A549 (cell line): ENCODE results near the gene HS6ST1. TPM values are rescaled to one million over a fixed set of nuclear protein-coding genes. Genes with fewer than 3 reads are reported as not detected.

Experiments
- ATAC-seq, 2 experiments: fragments of 200-7000 bp in 1 of 2; fragments of >200 bp in 1 of 2; cut with Nextera tagmentation in 1 of 2; cut with Tn5 transposase in 1 of 2; 3 replicates each; pipeline versions ENCODE4 v1.8.0 to v1.9.1; 2018 to 2020; ENCODE audit warnings: mild to moderate bottlenecking in 1 of 2, moderate library complexity in 1 of 2
- CTCF ChIA-PET: fragments of 300-600 bp; sonication (Branson Sonifier 250); formaldehyde crosslinking; extraction: SDS; loops from one replicate; lab custom pipeline; 2021; ENCODE audit warnings: antibody characterized with exemption, inconsistent platforms; lab: Yijun Ruan, JAX
- POLR2A ChIA-PET: fragments of 350-600 bp; formaldehyde crosslinking; extraction: SDS; loops from one replicate; lab custom pipeline; 2021; ENCODE audit warnings: antibody characterized with exemption, inconsistent platforms; lab: Yijun Ruan, JAX
- DNase-seq, 2 experiments: peaks; one replicate each; pipeline versions ENCODE4 v3.0.0 to v3.0.0-alpha.2; 2011 to 2016; ENCODE audit warnings: low read depth in 1 of 2, low spot score in 1 of 2
- FAIRE-seq: peaks from 2 replicates; lab custom pipeline; 2011; peaks lifted over from hg19 to GRCh38; lab: Jason Lieb, UNC
- H3K27ac ChIP-seq, 2 experiments: fragments of >200 bp; sonication (Bioruptor Twin); formaldehyde crosslinking; 3 replicates each; pipeline ENCODE4 v1.5.1; 2016 to 2017
- H3K4me1 ChIP-seq: fragments of >200 bp; sonication (Bioruptor Twin); formaldehyde crosslinking; 3 replicates; pipeline ENCODE4 v1.6.1; 2016
- H3K4me2 ChIP-seq: fragments of >200 bp; sonication (Bioruptor Twin); formaldehyde crosslinking; 3 replicates; pipeline ENCODE4 v1.6.1; 2016
- H3K4me3 ChIP-seq: fragments of >200 bp; sonication (Bioruptor Twin); formaldehyde crosslinking; 3 replicates; pipeline ENCODE4 v1.5.1; 2016
- H3K9me3 ChIP-seq: fragments of >200 bp; sonication (Bioruptor Twin); formaldehyde crosslinking; 3 replicates; pipeline ENCODE4 v1.6.1; 2016
- CBX8 ChIP-seq: fragments of 200-600 bp; sonication (generic); IDR thresholded peaks from 2 replicates; pipeline ENCODE4 v1.6.1; 2016
- CHD4 ChIP-seq: fragments of 200-600 bp; sonication (generic); IDR thresholded peaks from 2 replicates; pipeline ENCODE4 v1.6.1; 2016; ENCODE audit warnings: antibody characterized with exemption, mild to moderate bottlenecking, borderline replicate concordance
- EP300 ChIP-seq, 2 experiments: fragments of >200 bp; sonication (Bioruptor Twin); formaldehyde crosslinking; IDR thresholded peaks; 2 replicates in 1 of 2; 3 replicates in 1 of 2; pipeline ENCODE4 v1.6.1; 2016 to 2017
- FOSB ChIP-seq: fragments of 250-450 bp; sonication (Bioruptor Pico); IDR thresholded peaks from 2 replicates; pipeline ENCODE4 v1.5.0; 2020; ENCODE audit warnings: mild to moderate bottlenecking, moderate library complexity
- HEYL ChIP-seq: fragments of 250-450 bp; sonication (Bioruptor Pico); IDR thresholded peaks from 2 replicates; pipeline ENCODE4 v1.8.0; 2021; ENCODE audit warnings: mild to moderate bottlenecking, moderate library complexity
- HOXA7 ChIP-seq: fragments of 250-450 bp; sonication (Bioruptor Pico); IDR thresholded peaks from 2 replicates; pipeline ENCODE4 v1.5.0; 2020; ENCODE audit warnings: mild to moderate bottlenecking, moderate library complexity
- HOXB5 ChIP-seq: fragments of 250-450 bp; sonication (Bioruptor Pico); IDR thresholded peaks from 2 replicates; pipeline ENCODE4 v1.5.0; 2020; ENCODE audit warnings: mild to moderate bottlenecking, moderate library complexity
- KDM1A ChIP-seq: fragments of 200-600 bp; sonication (generic); IDR thresholded peaks from 2 replicates; pipeline ENCODE4 v1.6.1; 2016; ENCODE audit warnings: low read depth, mild to moderate bottlenecking
- MAZ ChIP-seq: fragments of 150-350 bp; IDR thresholded peaks from 2 replicates; pipeline ENCODE4 v1.6.1; 2014; ENCODE audit warnings: antibody characterized with exemption, low read depth, low read length, borderline replicate concordance
- NPAS2 ChIP-seq: fragments of 250-450 bp; sonication (Bioruptor Pico); IDR thresholded peaks from 2 replicates; pipeline ENCODE4 v1.8.0; 2022; ENCODE audit warnings: mild to moderate bottlenecking, moderate library complexity, borderline replicate concordance
- PHF8 ChIP-seq: fragments of 200-600 bp; sonication (generic); IDR thresholded peaks from 2 replicates; pipeline ENCODE4 v1.6.1; 2016; ENCODE audit warnings: low read depth, mild to moderate bottlenecking, antibody characterized with exemption, moderate library complexity, borderline replicate concordance
- POLR2A ChIP-seq: IDR thresholded peaks from 2 replicates; pipeline ENCODE4 v1.6.1; 2012; ENCODE audit warnings: mild to moderate bottlenecking, low read length
- RARB ChIP-seq: fragments of 250-450 bp; sonication (Bioruptor Pico); IDR thresholded peaks from 2 replicates; pipeline ENCODE4 v1.8.0; 2021; ENCODE audit warnings: mild to moderate bottlenecking, moderate library complexity
- RCOR1 ChIP-seq: fragments of 150-350 bp; IDR thresholded peaks from 2 replicates; pipeline ENCODE4 v1.6.1; 2014; ENCODE audit warnings: antibody characterized with exemption, low read length, low read depth
- RFX5 ChIP-seq: fragments of 450-650 bp; IDR thresholded peaks from 2 replicates; pipeline ENCODE4 v1.7.1; 2014; ENCODE audit warnings: antibody characterized with exemption, mild to moderate bottlenecking, moderate library complexity
- RNF2 ChIP-seq: fragments of 200-600 bp; sonication (generic); IDR thresholded peaks from 2 replicates; pipeline ENCODE4 v1.6.1; 2016; ENCODE audit warnings: low read depth, mild to moderate bottlenecking, antibody characterized with exemption, moderate library complexity, borderline replicate concordance
- TP53 ChIP-seq: fragments of 250-450 bp; sonication (Bioruptor Pico); IDR thresholded peaks from 2 replicates; pipeline ENCODE4 v1.5.0; 2021; ENCODE audit warnings: mild to moderate bottlenecking, moderate library complexity
- WGBS: methylation state at CpG from one replicate; pipeline ENCODE4 v1.1.6; 2017; ENCODE audit errors: missing lambda C conversion rate; 5-methylcytosine and 5-hydroxymethylcytosine counted together
- polyA plus RNA-seq, 4 experiments: library from polyadenylated mRNA; depleted of rRNA in 3 of 4; stranded (reverse); fragments of >200 nt; fragmentation: RNase III in 1 of 4; extraction: RNeasy Plus Mini Kit Qiagen cat#74134 plus additional on column Dnase treatment in 1 of 4; gene quantifications; 2 replicates in 3 of 4; 3 replicates in 1 of 4; pipeline ENCODE4 v1.2.3, GENCODE V29; 2011 to 2017
- TF ChIP-seq, protein P1 (sequence below): fragments of 150-350 bp; IDR thresholded peaks from 2 replicates; pipeline ENCODE4 v1.6.1; 2014; ENCODE audit warnings: low read depth, mild to moderate bottlenecking, low read length
- TF ChIP-seq, protein P2 (sequence below): fragments of >200 bp; sonication (Bioruptor Twin); formaldehyde crosslinking; IDR thresholded peaks from 2 replicates; pipeline ENCODE4 v1.6.1; 2016
- TF ChIP-seq, protein P3 (sequence below): fragments of >200 bp; sonication (Bioruptor Twin); formaldehyde crosslinking; IDR thresholded peaks from 3 replicates; pipeline ENCODE4 v1.6.1; 2016
- TF ChIP-seq, protein P4 (sequence below): fragments of 250-450 bp; sonication (Bioruptor Pico); IDR thresholded peaks from 2 replicates; pipeline ENCODE4 v1.5.0; 2020; ENCODE audit warnings: low read depth, mild to moderate bottlenecking, moderate library complexity

The HS6ST1 gene
- polyA plus RNA-seq, 2 of the 4 experiments (the other 2 are of a cell fraction): 3.8 to 11.6 TPM

DNA sequence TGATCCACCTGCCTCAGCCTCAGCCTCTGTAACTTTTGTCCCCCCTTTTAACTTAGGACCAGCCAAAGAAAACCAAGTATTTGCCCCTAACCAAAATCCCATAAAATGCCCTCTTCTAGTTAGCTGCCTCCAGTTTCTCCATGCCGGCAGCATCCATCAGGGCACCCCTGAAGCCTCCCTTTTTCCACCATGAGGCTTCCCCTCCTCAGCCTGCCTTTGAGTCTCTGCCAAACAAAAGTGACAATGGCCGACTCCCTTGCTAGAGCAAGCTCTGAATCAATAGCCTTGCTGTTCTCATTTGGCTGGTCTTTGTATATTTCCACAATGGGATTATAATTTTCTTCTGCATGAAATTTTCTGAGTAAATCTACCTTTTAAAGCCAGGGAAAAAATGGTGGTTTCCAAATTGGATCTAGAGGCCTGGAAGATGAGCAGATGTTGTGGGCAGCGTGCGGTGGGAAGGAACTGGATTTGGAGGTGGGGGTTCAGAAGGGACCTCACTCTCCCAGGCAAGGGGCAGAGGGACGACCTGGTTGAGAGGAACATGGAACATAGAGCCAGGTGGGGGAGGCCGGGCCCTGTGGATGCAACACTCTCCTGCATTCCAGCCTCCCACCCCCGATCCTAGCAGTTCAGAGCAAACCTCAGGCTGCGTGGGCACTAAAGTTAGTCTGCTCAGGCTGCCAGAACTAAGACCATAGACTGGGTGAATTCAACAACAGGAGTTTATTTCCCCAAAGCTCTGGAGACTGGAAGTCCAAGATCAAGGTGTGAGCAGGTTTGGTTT lies 80.6 kb downstream of the HS6ST1 start:
- no peak overlapping the region for H3K4me2 ChIP-seq
- H3K9me3 ChIP-seq: no peaks in the 10 kb centered on the region
- CTCF ChIA-PET: interaction anchor here (0.6 kb wide), 1 partner anchor 408 kb away, joined by 3 read pairs; no protein-coding TSS in a partner anchor
- H3K4me3 ChIP-seq: no peak overlapping the region
- POLR2A ChIA-PET: no interaction called here
- H3K27ac ChIP-seq: no peak overlapping the region
- no peak for ATAC-seq
- TF ChIP-seq, protein P1, sequence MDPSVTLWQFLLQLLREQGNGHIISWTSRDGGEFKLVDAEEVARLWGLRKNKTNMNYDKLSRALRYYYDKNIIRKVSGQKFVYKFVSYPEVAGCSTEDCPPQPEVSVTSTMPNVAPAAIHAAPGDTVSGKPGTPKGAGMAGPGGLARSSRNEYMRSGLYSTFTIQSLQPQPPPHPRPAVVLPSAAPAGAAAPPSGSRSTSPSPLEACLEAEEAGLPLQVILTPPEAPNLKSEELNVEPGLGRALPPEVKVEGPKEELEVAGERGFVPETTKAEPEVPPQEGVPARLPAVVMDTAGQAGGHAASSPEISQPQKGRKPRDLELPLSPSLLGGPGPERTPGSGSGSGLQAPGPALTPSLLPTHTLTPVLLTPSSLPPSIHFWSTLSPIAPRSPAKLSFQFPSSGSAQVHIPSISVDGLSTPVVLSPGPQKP: no peak
- TF ChIP-seq CBX8: no peak
- no peak for TF ChIP-seq KDM1A
- TF ChIP-seq RNF2: no peak
- TF ChIP-seq NPAS2 (CRISPR knock-in tag): no peak
- TF ChIP-seq, protein P2, sequence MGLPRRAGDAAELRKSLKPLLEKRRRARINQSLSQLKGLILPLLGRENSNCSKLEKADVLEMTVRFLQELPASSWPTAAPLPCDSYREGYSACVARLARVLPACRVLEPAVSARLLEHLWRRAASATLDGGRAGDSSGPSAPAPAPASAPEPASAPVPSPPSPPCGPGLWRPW: no peak
- TF ChIP-seq TP53: no peak
- TF ChIP-seq FOSB (CRISPR knock-in tag): no peak
- no peak for TF ChIP-seq HEYL (CRISPR knock-in tag)
- no peak for TF ChIP-seq RARB (CRISPR knock-in tag)
- FAIRE-seq: no peak
- DNase-seq: no peak
- WGBS: 73% methylated on average over 8 of the region's 8 CpGs
- H3K4me1 ChIP-seq: no peaks in the 10 kb centered on the region

DNA sequence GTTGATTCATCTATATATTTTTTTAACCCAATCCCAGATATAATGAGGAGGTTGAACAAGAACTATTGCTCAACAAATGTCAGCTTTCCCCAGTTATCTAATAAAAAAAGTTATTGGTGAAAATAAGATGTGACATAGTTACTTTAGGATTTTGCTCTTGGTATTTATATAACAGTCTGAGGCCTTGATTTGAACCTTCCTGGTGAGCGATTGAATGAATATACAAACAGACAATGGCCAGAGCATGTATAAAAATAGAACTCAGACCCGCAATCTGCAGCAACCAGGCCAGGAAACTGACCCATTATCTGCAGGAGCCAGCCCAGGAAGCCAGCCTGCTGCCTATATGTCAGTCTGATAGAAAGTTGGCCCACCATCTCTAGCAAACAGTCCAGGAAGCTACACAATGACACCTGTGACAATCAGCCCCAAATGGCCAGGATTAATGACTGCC lies 81.6 kb downstream of the HS6ST1 start:
- ATAC-seq (no peak), FAIRE-seq (no peak), DNase-seq (no peak)
- no peak for TF ChIP-seq PHF8
- TF ChIP-seq TP53: no peak
- TF ChIP-seq POLR2A: no peak
- no peak for TF ChIP-seq HOXA7 (CRISPR knock-in tag)
- no peak for TF ChIP-seq HOXB5 (CRISPR knock-in tag)
- TF ChIP-seq EP300 (IDR thresholded peaks at IDR 0.05): no peak
- TF ChIP-seq NPAS2 (CRISPR knock-in tag): no peak
- TF ChIP-seq FOSB (CRISPR knock-in tag): no peak
- TF ChIP-seq KDM1A: no peak
- TF ChIP-seq, protein P3, sequence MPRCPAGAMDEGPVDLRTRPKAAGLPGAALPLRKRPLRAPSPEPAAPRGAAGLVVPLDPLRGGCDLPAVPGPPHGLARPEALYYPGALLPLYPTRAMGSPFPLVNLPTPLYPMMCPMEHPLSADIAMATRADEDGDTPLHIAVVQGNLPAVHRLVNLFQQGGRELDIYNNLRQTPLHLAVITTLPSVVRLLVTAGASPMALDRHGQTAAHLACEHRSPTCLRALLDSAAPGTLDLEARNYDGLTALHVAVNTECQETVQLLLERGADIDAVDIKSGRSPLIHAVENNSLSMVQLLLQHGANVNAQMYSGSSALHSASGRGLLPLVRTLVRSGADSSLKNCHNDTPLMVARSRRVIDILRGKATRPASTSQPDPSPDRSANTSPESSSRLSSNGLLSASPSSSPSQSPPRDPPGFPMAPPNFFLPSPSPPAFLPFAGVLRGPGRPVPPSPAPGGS: no peak
- TF ChIP-seq CHD4: no peak
- TF ChIP-seq RCOR1: no peak
- TF ChIP-seq, protein P4, sequence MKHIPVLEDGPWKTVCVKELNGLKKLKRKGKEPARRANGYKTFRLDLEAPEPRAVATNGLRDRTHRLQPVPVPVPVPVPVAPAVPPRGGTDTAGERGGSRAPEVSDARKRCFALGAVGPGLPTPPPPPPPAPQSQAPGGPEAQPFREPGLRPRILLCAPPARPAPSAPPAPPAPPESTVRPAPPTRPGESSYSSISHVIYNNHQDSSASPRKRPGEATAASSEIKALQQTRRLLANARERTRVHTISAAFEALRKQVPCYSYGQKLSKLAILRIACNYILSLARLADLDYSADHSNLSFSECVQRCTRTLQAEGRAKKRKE (CRISPR knock-in tag): no peak
- no peak for TF ChIP-seq MAZ
- no peak for TF ChIP-seq RFX5
- Histone ChIP-seq H3K9me3 (no peaks in the 10 kb centered on the region), H3K4me1 (no peaks in the 10 kb centered on the region), H3K27ac (no peak overlapping the region), H3K4me2 (no peak overlapping the region), H3K4me3 (no peak overlapping the region)
- 91% methylated on average over 2 of the region's 2 CpGs for WGBS
- ChIA-PET POLR2A (no interaction called here), CTCF (no interaction called here)
